ENCODE data around the gene PRSS27. TPM values are rescaled to one million over a fixed set of nuclear protein-coding genes. Genes with fewer than 3 reads are reported as not detected.

The PRSS27 gene
- total and polyA plus RNA-seq, 2 of the 8 experiments (the other 6 are each of a cell fraction or from before 2014, with no cell fraction given) = 1.3 to 7.5 TPM

GRCh38 chr16:2701713-2702437 lies 18.1 kb downstream of the PRSS27 start:
- H3K27ac ChIP-seq (ENCODE audit: low read depth, low read length) = no peak overlapping the region
- FAIRE-seq = no peak
- H3K27me3 ChIP-seq (replicated peaks in 1 of 4; ENCODE audit: control insufficient read depth in 3 of 4, extremely low read depth in 1 of 4, insufficient read depth in 3 of 4, low read length in 3 of 4) = no peaks in the 10 kb centered on the region
- H4K91ac ChIP-seq (replicated peaks; ENCODE audit: insufficient read length, low read length) = no peak overlapping the region
- H3K23ac ChIP-seq (ENCODE audit: insufficient read length) = no peak overlapping the region
- H3K4me1 ChIP-seq (replicated peaks in 1 of 4; ENCODE audit: control insufficient read depth in 3 of 4, insufficient read depth in 4 of 4, low read length in 3 of 4) = no peaks in the 10 kb centered on the region
- no peak for DNase-seq (ENCODE audit: low read depth in 1 of 2, low spot score in 2 of 2)
- CTCF ChIA-PET (ENCODE audit: partially characterized antibody) = interaction anchor here (1.5 kb wide), 1 partner anchor 12 kb away, joined by 4 read pairs; no protein-coding TSS in a partner anchor
- peaks cover 0 to 24% of the 10 kb centered on the region in 2 experiments for H4K20me1 ChIP-seq (replicated peaks in 1 of 2; ENCODE audit: control insufficient read depth in 1 of 2, insufficient read depth in 2 of 2, low read length in 2 of 2)
- no peak overlapping the region for H2BK12ac ChIP-seq (ENCODE audit: low read depth, low read length)
- no peak overlapping the region for H3K18ac ChIP-seq (ENCODE audit: extremely low read depth, low read length)
- no peak overlapping the region for H2AFZ ChIP-seq (ENCODE audit: low read length)
- H3K79me2 ChIP-seq (ENCODE audit: control insufficient read depth in 1 of 2, insufficient read depth in 2 of 2, low read length in 2 of 2) = no peaks in the 10 kb centered on the region
- H4K5ac ChIP-seq (ENCODE audit: insufficient read length, low read depth, low read length) = no peak overlapping the region
- no peak overlapping the region for H4K8ac ChIP-seq (ENCODE audit: extremely low read depth, insufficient read depth, low read length)
- no peak overlapping the region for H3K14ac ChIP-seq (ENCODE audit: insufficient read length)
- H2BK15ac ChIP-seq (ENCODE audit: low read length) = no peak overlapping the region
- H3K56ac ChIP-seq (replicated peaks; ENCODE audit: insufficient read length, low read depth, low read length) = no peak overlapping the region
- H2BK120ac ChIP-seq (replicated peaks; ENCODE audit: low read depth, low read length) = no peak overlapping the region
- H2BK20ac ChIP-seq (ENCODE audit: low read length) = no peak overlapping the region
- POLR2A ChIA-PET (ENCODE audit: partially characterized antibody) = interaction anchor here (0.6 to 2.1 kb wide), 5 partner anchors 10 to 70 kb away, joined by 3 to 9 read pairs (median 4); partner anchors contain the start of gene KCTD5
- WGBS, 2 experiments (ENCODE audit: extremely low coverage in 1 of 2, insufficient coverage in 1 of 2, insufficient read length in 1 of 2, insufficient replicate concordance in 2 of 2, low coverage in 1 of 2, low lambda C conversion rate in 2 of 2, missing lambda C conversion rate in 1 of 2) = 95% methylated on average over 24 of the region's 29 CpGs; no CpG with 5 or more reads in 1 of the 2 experiments
- H2AK5ac ChIP-seq (ENCODE audit: low read depth, low read length) = no peak overlapping the region
- H3K9me3 ChIP-seq (ENCODE audit: insufficient read depth in 2 of 2, low read depth in 1 of 2, low read length in 1 of 2) = no peaks in the 10 kb centered on the region
- peaks cover 0 to 22% (median 11%) of the 10 kb centered on the region in 4 experiments; a peak in 4 of 8 replicates for H3K36me3 ChIP-seq (ENCODE audit: control insufficient read depth in 2 of 4, insufficient read depth in 4 of 4, low read length in 3 of 4)
- H3K4me3 ChIP-seq (ENCODE audit: extremely low read depth in 1 of 4, insufficient read depth in 2 of 4, low read depth in 3 of 4, low read length in 4 of 4) = no peak overlapping the region
- H2BK5ac ChIP-seq (ENCODE audit: low read depth, low read length) = no peak overlapping the region
- H3K4ac ChIP-seq (replicated peaks; ENCODE audit: insufficient read length, low read depth, low read length) = no peak overlapping the region
- H3K4me2 ChIP-seq (ENCODE audit: insufficient read depth in 1 of 2, low read depth in 2 of 2, low read length in 2 of 2) = no peak overlapping the region
- H3K23me2 ChIP-seq (ENCODE audit: low read depth, low read length) = no peaks in the 10 kb centered on the region
- H3K9ac ChIP-seq (replicated peaks in 1 of 4; ENCODE audit: extremely low read depth in 1 of 4, low read depth in 3 of 4, low read length in 3 of 4) = no peak overlapping the region
- no peaks in the 10 kb centered on the region for H3K79me1 ChIP-seq (ENCODE audit: low read depth, low read length)
- no peak for TF ChIP-seq TAF7 (optimal IDR thresholded peaks at IDR 0.05; ENCODE audit: borderline replicate concordance, low read depth, low read length)
- no peak for TF ChIP-seq SP1 (IDR thresholded peaks at IDR 0.05; ENCODE audit: low read depth, low read length)
- TF ChIP-seq GABPA (IDR thresholded peaks at IDR 0.05; ENCODE audit: borderline replicate concordance, insufficient read depth, low read length) = no peak
- TF ChIP-seq TCF12 (IDR thresholded peaks at IDR 0.05; ENCODE audit: low read depth, low read length) = no peak
- TF ChIP-seq POU5F1 (IDR thresholded peaks at IDR 0.05; ENCODE audit: low read depth, low read length) = no peak
- TF ChIP-seq TBP (IDR thresholded peaks at IDR 0.05; ENCODE audit: low read depth, low read length) = no peak
- no peak for TF ChIP-seq KDM4A (IDR thresholded peaks at IDR 0.05; ENCODE audit: low read depth, low read length, severe bottlenecking)
